ENCODE results near the gene KTN1. TPM values are rescaled to one million over a fixed set of nuclear protein-coding genes. Genes with fewer than 3 reads are reported as not detected.

Gene KTN1
- total RNA-seq, 4 donors from 2014 or later = 57.8 to 123 (median 106) TPM

DNA sequence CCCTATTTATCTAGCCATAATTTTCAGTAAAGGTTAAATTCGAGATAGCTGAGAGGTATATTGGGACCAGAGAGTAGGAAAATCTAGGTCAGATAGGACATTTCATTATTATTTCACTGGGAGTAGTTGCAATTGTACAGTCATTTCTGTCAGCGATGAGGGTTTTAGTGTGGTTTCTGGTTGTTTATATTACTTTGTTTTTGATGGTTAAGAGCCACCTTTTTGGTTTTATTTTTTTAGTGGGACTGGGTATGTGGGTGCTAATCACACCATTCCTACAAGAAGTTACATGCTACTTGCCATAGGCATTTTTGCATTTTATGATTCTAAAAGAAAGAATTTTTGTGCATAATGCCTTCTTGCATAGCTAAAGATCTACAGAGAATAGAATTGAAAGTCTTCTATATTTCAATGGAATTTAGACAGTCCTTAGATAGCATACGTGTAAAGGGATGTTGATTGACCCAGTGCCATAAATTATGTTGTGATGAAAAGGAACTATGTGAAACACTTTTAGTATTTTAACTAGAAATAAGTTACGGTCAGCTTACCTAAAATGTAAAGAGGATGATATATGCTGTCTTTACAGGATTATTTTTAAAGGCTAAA lies 85.2 kb downstream of the KTN1 start:
- no peak overlapping the region for H3K27ac ChIP-seq
- peaks cover 0 to 86% (median 0%) of the 10 kb centered on the region in 3 donors for H3K36me3 ChIP-seq
- WGBS, 2 donors = 76 to 77% methylated on average over 4 of the region's 4 CpGs
- no peaks in the 10 kb centered on the region for H3K4me1 ChIP-seq
- H3K27me3 ChIP-seq = no peaks in the 10 kb centered on the region
- no peak overlapping the region for H3K4me3 ChIP-seq
- no peaks in the 10 kb centered on the region for H3K9me3 ChIP-seq
- TF ChIP-seq, protein P1, sequence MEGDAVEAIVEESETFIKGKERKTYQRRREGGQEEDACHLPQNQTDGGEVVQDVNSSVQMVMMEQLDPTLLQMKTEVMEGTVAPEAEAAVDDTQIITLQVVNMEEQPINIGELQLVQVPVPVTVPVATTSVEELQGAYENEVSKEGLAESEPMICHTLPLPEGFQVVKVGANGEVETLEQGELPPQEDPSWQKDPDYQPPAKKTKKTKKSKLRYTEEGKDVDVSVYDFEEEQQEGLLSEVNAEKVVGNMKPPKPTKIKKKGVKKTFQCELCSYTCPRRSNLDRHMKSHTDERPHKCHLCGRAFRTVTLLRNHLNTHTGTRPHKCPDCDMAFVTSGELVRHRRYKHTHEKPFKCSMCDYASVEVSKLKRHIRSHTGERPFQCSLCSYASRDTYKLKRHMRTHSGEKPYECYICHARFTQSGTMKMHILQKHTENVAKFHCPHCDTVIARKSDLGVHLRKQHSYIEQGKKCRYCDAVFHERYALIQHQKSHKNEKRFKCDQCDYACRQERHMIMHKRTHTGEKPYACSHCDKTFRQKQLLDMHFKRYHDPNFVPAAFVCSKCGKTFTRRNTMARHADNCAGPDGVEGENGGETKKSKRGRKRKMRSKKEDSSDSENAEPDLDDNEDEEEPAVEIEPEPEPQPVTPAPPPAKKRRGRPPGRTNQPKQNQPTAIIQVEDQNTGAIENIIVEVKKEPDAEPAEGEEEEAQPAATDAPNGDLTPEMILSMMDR (IDR thresholded peaks at IDR 0.05) = no peak
- no peak for TF ChIP-seq POLR2A (IDR thresholded peaks at IDR 0.05)
- intact Hi-C loops (cut with DNase I) = no loop called here
- no peak for DNase-seq

DNA sequence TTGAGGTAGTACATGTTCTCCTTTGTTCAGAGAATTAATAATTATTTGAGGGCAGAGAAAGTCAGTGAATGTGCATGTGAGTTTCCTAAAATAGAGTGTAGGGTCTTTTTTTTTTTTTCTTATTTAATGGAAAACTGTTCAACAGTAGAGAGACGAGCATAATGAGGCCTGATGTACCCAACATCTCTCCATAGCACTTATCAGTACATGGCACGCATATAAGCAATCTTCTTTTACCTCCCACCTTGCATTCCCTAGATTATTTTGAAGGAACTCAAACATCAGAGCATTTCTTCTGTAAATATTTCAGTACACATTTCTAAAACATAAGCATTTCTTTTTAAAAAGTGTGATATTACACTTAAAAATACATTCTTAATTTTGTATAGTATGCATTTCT lies 87.8 kb downstream of the KTN1 start:
- intact Hi-C loops (cut with DNase I) = no loop called here
- H3K4me3 ChIP-seq = no peak overlapping the region
- peaks cover 4 to 86% (median 8%) of the 10 kb centered on the region in 3 donors for H3K36me3 ChIP-seq
- 95 to 98% methylated on average over 2 of the region's 2 CpGs for WGBS, 2 donors
- H3K27ac ChIP-seq = no peak overlapping the region
- H3K9me3 ChIP-seq = no peaks in the 10 kb centered on the region
- no peak for DNase-seq
- no peaks in the 10 kb centered on the region for H3K4me1 ChIP-seq
- TF ChIP-seq, protein P1 (IDR thresholded peaks at IDR 0.05) = no peak
- TF ChIP-seq POLR2A (IDR thresholded peaks at IDR 0.05) = no peak
- no peaks in the 10 kb centered on the region for H3K27me3 ChIP-seq

DNA sequence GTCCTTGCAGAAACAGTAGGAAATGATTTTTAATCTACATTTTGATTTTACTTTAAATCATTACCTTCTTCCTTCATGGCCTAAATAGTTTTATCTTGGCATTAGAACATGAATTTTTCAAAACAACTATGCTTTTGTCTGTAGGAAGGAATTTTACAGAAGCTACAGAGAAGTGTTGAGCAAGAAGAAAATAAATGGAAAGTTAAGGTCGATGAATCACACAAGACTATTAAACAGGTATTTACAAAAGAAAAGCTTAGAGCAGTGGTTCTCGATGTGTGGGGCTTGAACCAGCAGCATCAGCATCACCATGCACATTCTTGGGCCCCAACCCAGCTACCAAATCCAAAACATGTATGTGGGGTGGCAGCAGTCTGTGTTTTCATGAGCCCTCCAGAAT lies 91.6 kb downstream of the KTN1 start:
- Histone ChIP-seq H3K4me3 (no peak overlapping the region), H3K27ac (no peak overlapping the region), H3K4me1 (no peaks in the 10 kb centered on the region), H3K9me3 (no peaks in the 10 kb centered on the region), H3K36me3 (peaks cover 7 to 91% (median 8%) of the 10 kb centered on the region in 3 donors), H3K27me3 (no peaks in the 10 kb centered on the region)
- TF ChIP-seq, protein P1 (IDR thresholded peaks at IDR 0.05) = no peak
- no peak for TF ChIP-seq POLR2A (IDR thresholded peaks at IDR 0.05)
- 71 to 75% methylated on average over 2 of the region's 2 CpGs for WGBS, 2 donors
- intact Hi-C loops (cut with DNase I) = no loop called here
- DNase-seq = no peak

DNA sequence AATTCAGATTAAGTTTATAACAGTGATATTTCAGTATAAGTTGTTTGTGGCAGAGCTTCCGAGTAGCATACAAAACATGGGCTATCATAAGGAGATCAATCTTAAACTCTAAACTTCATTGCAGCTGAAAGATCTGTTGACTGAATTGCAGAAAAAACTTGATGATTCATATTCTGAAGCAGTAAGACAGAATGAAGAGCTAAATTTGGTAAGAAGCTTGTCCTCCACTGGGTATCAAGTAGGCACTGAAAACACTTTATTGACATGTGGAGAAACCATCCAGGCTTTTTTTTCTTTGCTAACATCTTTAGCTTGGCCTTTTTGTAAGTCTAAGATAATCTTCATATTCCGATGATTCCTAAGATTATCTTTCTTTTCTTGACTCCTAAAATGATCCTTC lies 93.0 kb downstream of the KTN1 start:
- intact Hi-C loops (cut with DNase I) = no loop called here
- WGBS, 2 donors = 77 to 88% methylated on average over 2 of the region's 2 CpGs
- H3K36me3 ChIP-seq = peaks cover 7 to 91% (median 8%) of the 10 kb centered on the region in 3 donors
- no peak for TF ChIP-seq POLR2A (IDR thresholded peaks at IDR 0.05)
- TF ChIP-seq, protein P1 (IDR thresholded peaks at IDR 0.05) = no peak
- DNase-seq = no peak
- H3K27ac ChIP-seq = no peak overlapping the region
- no peak overlapping the region for H3K4me3 ChIP-seq
- no peaks in the 10 kb centered on the region for H3K27me3 ChIP-seq
- no peaks in the 10 kb centered on the region for H3K4me1 ChIP-seq
- no peaks in the 10 kb centered on the region for H3K9me3 ChIP-seq

DNA sequence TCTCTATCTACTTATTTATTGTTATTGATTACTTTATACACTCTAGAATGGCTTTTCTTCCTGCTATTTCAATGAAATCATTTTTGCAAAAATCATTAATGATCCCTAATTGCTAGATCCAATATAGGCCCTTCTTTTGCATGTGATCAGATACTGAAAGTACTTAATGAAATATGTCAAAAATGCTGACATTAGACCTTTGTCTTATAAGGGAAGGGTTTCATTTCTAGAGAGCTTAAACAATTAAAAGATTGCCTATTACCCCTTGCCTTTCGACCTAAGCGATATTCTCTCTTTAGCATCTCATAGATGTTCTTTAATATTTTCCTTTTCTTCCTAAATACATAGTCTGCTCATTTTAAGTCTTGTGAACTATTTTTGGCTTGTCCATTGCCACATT lies 101.1 kb downstream of the KTN1 start:
- intact Hi-C loops (cut with DNase I) = no loop called here
- H3K36me3 ChIP-seq = peaks cover 3 to 100% (median 14%) of the 10 kb centered on the region in 3 donors

More for the DNA sequence above, 101.1 kb downstream of the KTN1 start:
- Histone ChIP-seq H3K4me3 (no peak overlapping the region), H3K9me3 (no peaks in the 10 kb centered on the region), H3K4me1 (no peaks in the 10 kb centered on the region), H3K27me3 (no peaks in the 10 kb centered on the region), H3K27ac (no peak overlapping the region)
- TF ChIP-seq, protein P1 (IDR thresholded peaks at IDR 0.05) = no peak
- no peak for TF ChIP-seq POLR2A (IDR thresholded peaks at IDR 0.05)
- WGBS, 2 donors = 91 to 96% methylated on average over 2 of the region's 2 CpGs
- no peak for DNase-seq
